ENCODE measurements around the gene GALNT14.

Gene GALNT14

DNA sequence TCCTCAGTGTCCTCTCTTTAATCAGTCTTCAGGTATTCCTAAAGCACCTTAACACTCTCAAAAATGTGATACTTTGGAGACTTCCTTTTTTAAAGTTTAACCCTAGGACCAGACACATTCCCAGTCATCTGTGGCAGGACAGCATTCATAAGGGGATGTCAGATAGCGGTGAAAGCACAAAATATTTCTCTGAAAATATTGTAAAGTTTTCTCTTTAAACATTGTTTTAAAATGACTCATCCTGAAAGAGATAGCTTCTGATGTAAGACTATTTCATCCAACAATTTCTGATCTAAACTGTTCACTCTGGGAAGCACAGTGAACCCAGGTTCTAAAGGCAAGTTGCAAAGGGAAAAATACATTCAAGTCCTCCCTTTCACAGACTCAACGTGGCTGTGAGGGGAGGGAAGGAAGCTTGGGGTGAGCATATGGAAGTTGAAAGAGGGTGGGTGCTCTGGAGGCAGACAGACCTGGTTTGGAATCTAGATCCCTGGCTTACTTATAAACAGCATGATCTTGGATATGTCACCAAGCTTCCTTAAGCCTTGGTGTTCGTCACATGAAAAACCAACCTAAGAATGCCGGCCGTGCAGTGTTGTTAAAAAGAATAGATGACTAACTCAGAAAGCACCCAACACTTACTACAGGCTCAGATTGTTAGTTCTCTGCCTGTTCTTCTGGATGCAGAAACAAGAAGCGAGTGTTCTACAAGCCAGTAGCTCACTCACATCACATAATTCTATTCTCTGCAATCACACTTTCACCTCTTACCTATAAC lies 12.1 kb downstream of the GALNT14 start:
- Histone ChIP-seq H3K36me3 (replicated peaks; ENCODE audit: insufficient read depth, low read length) (no peaks in the 10 kb centered on the region), H4K20me1 (ENCODE audit: insufficient read depth, low read length) (no peaks in the 10 kb centered on the region), H3K27ac (ENCODE audit: low read length) (no peak overlapping the region), H3K27me3 (replicated peaks; ENCODE audit: insufficient read depth, low read length) (no peaks in the 10 kb centered on the region), H2AFZ (ENCODE audit: low read length) (no peak overlapping the region), H3F3A (ENCODE audit: insufficient read depth, low read length) (no peaks in the 10 kb centered on the region), H3K4me3 (ENCODE audit: low read length) (no peak overlapping the region), H3K9me2 (replicated peaks; ENCODE audit: insufficient read depth, low read length) (no peaks in the 10 kb centered on the region), H3K9me3 (replicated peaks; ENCODE audit: insufficient read depth, low read length) (no peaks in the 10 kb centered on the region), H3K4me2 (ENCODE audit: low read depth, low read length) (no peak overlapping the region), H3K9ac (ENCODE audit: low read length) (no peak overlapping the region), H3K4me1 (ENCODE audit: low read length) (no peaks in the 10 kb centered on the region), H3K79me2 (ENCODE audit: low read length) (0 out of 2 replicates have a peak, but pooled peaks cover 7% of the 10 kb centered on the region)
- DNase-seq = no peak
- TF ChIP-seq EZH2phosphoT487 (IDR thresholded peaks at IDR 0.05; ENCODE audit: low read length) = no peak
- TF ChIP-seq EZH2 (optimal IDR thresholded peaks at IDR 0.05; ENCODE audit: low read depth, low read length) = no peak
- TF ChIP-seq, protein P1, sequence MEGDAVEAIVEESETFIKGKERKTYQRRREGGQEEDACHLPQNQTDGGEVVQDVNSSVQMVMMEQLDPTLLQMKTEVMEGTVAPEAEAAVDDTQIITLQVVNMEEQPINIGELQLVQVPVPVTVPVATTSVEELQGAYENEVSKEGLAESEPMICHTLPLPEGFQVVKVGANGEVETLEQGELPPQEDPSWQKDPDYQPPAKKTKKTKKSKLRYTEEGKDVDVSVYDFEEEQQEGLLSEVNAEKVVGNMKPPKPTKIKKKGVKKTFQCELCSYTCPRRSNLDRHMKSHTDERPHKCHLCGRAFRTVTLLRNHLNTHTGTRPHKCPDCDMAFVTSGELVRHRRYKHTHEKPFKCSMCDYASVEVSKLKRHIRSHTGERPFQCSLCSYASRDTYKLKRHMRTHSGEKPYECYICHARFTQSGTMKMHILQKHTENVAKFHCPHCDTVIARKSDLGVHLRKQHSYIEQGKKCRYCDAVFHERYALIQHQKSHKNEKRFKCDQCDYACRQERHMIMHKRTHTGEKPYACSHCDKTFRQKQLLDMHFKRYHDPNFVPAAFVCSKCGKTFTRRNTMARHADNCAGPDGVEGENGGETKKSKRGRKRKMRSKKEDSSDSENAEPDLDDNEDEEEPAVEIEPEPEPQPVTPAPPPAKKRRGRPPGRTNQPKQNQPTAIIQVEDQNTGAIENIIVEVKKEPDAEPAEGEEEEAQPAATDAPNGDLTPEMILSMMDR (IDR thresholded peaks at IDR 0.05; ENCODE audit: low read length) = no peak

DNA sequence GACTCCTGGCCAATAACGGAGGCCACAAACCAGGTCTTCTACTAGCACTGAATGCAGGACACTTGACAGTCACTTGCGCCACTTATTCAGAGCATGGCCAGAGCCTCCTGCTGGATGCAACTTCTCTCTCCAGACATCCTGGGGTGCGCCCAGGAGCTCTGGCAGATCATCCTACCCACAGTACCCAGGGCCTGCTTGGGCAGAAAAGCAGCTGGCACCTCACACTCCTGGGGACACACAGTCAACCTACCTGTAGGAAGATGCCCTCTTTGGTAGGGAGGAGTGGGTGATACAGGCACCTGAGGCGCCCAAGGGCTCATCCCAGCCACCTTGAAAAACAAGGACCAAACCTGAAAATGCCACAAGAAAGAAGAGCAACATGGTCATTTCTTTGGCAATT lies 13.3 kb downstream of the GALNT14 start:
- Histone ChIP-seq H3K4me1 (ENCODE audit: low read length) (no peaks in the 10 kb centered on the region), H3K36me3 (replicated peaks; ENCODE audit: insufficient read depth, low read length) (no peaks in the 10 kb centered on the region), H3K27me3 (replicated peaks; ENCODE audit: insufficient read depth, low read length) (no peaks in the 10 kb centered on the region), H3K9ac (ENCODE audit: low read length) (no peak overlapping the region), H3K4me3 (ENCODE audit: low read length) (no peak overlapping the region), H3K9me3 (replicated peaks; ENCODE audit: insufficient read depth, low read length) (no peaks in the 10 kb centered on the region), H3K9me2 (replicated peaks; ENCODE audit: insufficient read depth, low read length) (no peaks in the 10 kb centered on the region), H3F3A (ENCODE audit: insufficient read depth, low read length) (no peaks in the 10 kb centered on the region), H4K20me1 (ENCODE audit: insufficient read depth, low read length) (no peaks in the 10 kb centered on the region), H3K4me2 (ENCODE audit: low read depth, low read length) (no peak overlapping the region), H3K79me2 (ENCODE audit: low read length) (0 out of 2 replicates have a peak, but pooled peaks cover 4% of the 10 kb centered on the region), H3K27ac (ENCODE audit: low read length) (no peak overlapping the region), H2AFZ (ENCODE audit: low read length) (no peak overlapping the region)
- no peak for TF ChIP-seq EZH2phosphoT487 (IDR thresholded peaks at IDR 0.05; ENCODE audit: low read length)
- TF ChIP-seq, protein P1 (IDR thresholded peaks at IDR 0.05; ENCODE audit: low read length) = no peak
- TF ChIP-seq EZH2 (optimal IDR thresholded peaks at IDR 0.05; ENCODE audit: low read depth, low read length) = no peak
- DNase-seq = no peak

DNA sequence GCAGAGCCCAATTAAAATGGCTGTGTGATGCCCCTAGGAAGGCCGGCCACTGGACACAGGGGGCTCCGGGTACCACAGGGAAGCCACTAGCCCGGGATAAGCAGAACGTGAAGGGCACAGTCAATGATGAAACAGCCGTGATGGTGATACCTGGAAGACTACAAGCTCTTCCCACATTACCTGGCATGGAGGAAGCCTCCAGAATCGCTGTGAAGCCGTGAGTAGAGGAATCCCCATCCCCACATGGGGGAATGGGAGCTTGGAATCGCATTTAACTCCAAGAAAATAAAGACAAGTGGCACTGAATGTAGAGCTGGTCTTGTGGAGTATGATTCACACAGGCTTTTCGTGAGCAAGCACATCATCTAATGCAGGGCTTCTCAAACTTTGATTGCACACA lies 16.1 kb downstream of the GALNT14 start:
- Histone ChIP-seq H3K9ac (ENCODE audit: low read length) (no peak overlapping the region), H3K4me1 (ENCODE audit: low read length) (no peaks in the 10 kb centered on the region), H2AFZ (ENCODE audit: low read length) (no peak overlapping the region), H3K27ac (ENCODE audit: low read length) (no peak overlapping the region), H3K9me2 (replicated peaks; ENCODE audit: insufficient read depth, low read length) (no peaks in the 10 kb centered on the region), H3K27me3 (replicated peaks; ENCODE audit: insufficient read depth, low read length) (no peaks in the 10 kb centered on the region), H3K36me3 (replicated peaks; ENCODE audit: insufficient read depth, low read length) (no peaks in the 10 kb centered on the region), H3K79me2 (ENCODE audit: low read length) (no peaks in the 10 kb centered on the region), H3K4me3 (ENCODE audit: low read length) (no peak overlapping the region), H3K9me3 (replicated peaks; ENCODE audit: insufficient read depth, low read length) (no peaks in the 10 kb centered on the region), H4K20me1 (ENCODE audit: insufficient read depth, low read length) (no peaks in the 10 kb centered on the region), H3K4me2 (ENCODE audit: low read depth, low read length) (no peak overlapping the region), H3F3A (ENCODE audit: insufficient read depth, low read length) (no peaks in the 10 kb centered on the region)
- TF ChIP-seq EZH2phosphoT487 (IDR thresholded peaks at IDR 0.05; ENCODE audit: low read length) (no peak), EZH2 (optimal IDR thresholded peaks at IDR 0.05; ENCODE audit: low read depth, low read length) (no peak)
- TF ChIP-seq, protein P1 (IDR thresholded peaks at IDR 0.05; ENCODE audit: low read length) = no peak
- DNase-seq = no peak
